CD8-positive, alpha-beta memory T cell (primary cell): ENCODE results near the gene DUS2. TPM values are rescaled to one million over a fixed set of nuclear protein-coding genes. Genes with fewer than 3 reads are reported as not detected.

Source experiments
- CTCF ChIA-PET: fragments of 350-600 bp; sonication (Branson Sonifier 250); formaldehyde crosslinking; loops from one replicate; lab custom pipeline; 2021; ENCODE audit warnings: antibody characterized with exemption; lab: Charles Lee
- POLR2A ChIA-PET: fragments of 350-600 bp; sonication (Branson Sonifier 250); formaldehyde crosslinking; loops from one replicate; lab custom pipeline; 2021; ENCODE audit warnings: antibody characterized with exemption; lab: Charles Lee
- DNase-seq, 5 donors: peaks; one replicate each; pipeline versions ENCODE4 v3.0.0 to v3.0.0-alpha.2; 2020 to 2022; ENCODE audit warnings: mixed read lengths in 1 of 5
- H3K27ac ChIP-seq: one replicate; pipeline ENCODE4 v1.7.0; 2013; ENCODE audit warnings: low read depth, mild to moderate bottlenecking, low read length, moderate library complexity
- H3K27me3 ChIP-seq: 2 replicates; pipeline ENCODE4 v1.7.0; 2013; ENCODE audit warnings: low read length, mild to moderate bottlenecking; ENCODE audit not compliant: insufficient read depth, poor library complexity, severe bottlenecking
- H3K36me3 ChIP-seq: 2 replicates; pipeline ENCODE4 v1.7.0; 2013; ENCODE audit warnings: mild to moderate bottlenecking, low read length, moderate library complexity; ENCODE audit not compliant: insufficient read depth
- H3K4me1 ChIP-seq: 2 replicates; pipeline ENCODE4 v1.7.0; 2013; ENCODE audit warnings: mild to moderate bottlenecking, low read length, moderate library complexity; ENCODE audit not compliant: insufficient read depth
- H3K4me3 ChIP-seq: 2 replicates; pipeline ENCODE4 v1.7.0; 2013; ENCODE audit warnings: mild to moderate bottlenecking, low read length
- H3K9me3 ChIP-seq: 2 replicates; pipeline ENCODE4 v1.7.0; 2013; ENCODE audit warnings: mild to moderate bottlenecking, low read length
- H3K27ac Mint-ChIP-seq, 8 donors: one replicate each; pipeline ENCODE4 v1.8.0; 2020 to 2021; ENCODE audit warnings: mixed read lengths in 8 of 8, mild to moderate bottlenecking in 6 of 8, inconsistent platforms in 3 of 8, moderate library complexity in 3 of 8
- H3K27me3 Mint-ChIP-seq, 2 donors: one replicate each; pipeline ENCODE4 v1.8.0; 2020 to 2021; ENCODE audit warnings: mixed read lengths in 2 of 2, mild to moderate bottlenecking in 1 of 2, moderate library complexity in 1 of 2
- H3K36me3 Mint-ChIP-seq, 3 donors: one replicate each; pipeline ENCODE4 v1.8.0; 2020 to 2021; ENCODE audit warnings: mixed read lengths in 3 of 3, inconsistent platforms in 1 of 3, mild to moderate bottlenecking in 1 of 3
- H3K4me1 Mint-ChIP-seq, 3 donors: one replicate each; pipeline ENCODE4 v1.8.0; 2020 to 2021; ENCODE audit warnings: mixed read lengths in 3 of 3, inconsistent platforms in 1 of 3, mild to moderate bottlenecking in 1 of 3
- H3K4me3 Mint-ChIP-seq, 7 donors: one replicate each; pipeline ENCODE4 v1.8.0; 2020 to 2021; ENCODE audit warnings: mixed read lengths in 7 of 7, mild to moderate bottlenecking in 6 of 7, moderate library complexity in 4 of 7, inconsistent platforms in 2 of 7
- H3K9me3 Mint-ChIP-seq, 5 donors: one replicate each; pipeline ENCODE4 v1.8.0; 2020 to 2022; ENCODE audit warnings: mixed read lengths in 5 of 5, mild to moderate bottlenecking in 3 of 5, moderate library complexity in 2 of 5, inconsistent platforms in 1 of 5
- polyA plus RNA-seq: library from polyadenylated mRNA; unstranded; fragments of 300-500 nt; fragmentation: Illumina TruSeq; gene quantifications from one replicate; pipeline ENCODE4 v1.2.3, GENCODE V29; 2021
- total RNA-seq, 2 experiments: library from RNA; stranded (reverse); gene quantifications; one replicate each; pipeline ENCODE4 v1.2.3, GENCODE V29; 2021

DUS2 gene
- total and polyA plus RNA-seq, 3 experiments from 2014 or later: 15.3 to 32.2 (median 31.3) TPM

GRCh38 chr16:68078701-68079375 is 55.8 kb downstream of the DUS2 start:
- POLR2A ChIA-PET: interaction anchor here (0.5 to 3.1 kb wide), 2 partner anchors 8 to 474 kb away, joined by 5 to 18 read pairs; no protein-coding TSS in a partner anchor
- Histone ChIP-seq H3K4me3 (peak overlapping the region; percentile 63), H3K27me3 (no peaks in the 10 kb centered on the region), H3K36me3 (no peaks in the 10 kb centered on the region), H3K4me1 (peaks cover 90% of the 10 kb centered on the region), H3K27ac (peak overlapping the region; percentile 77), H3K9me3 (no peaks in the 10 kb centered on the region)
- CTCF ChIA-PET: interaction anchor here (1.0 to 8.5 kb wide), 5 partner anchors 13 to 195 kb away, joined by 4 to 91 read pairs (median 4); partner anchors contain the start of genes DDX28 and DUS2
- Mint-ChIP-seq H3K4me3 (peak overlapping the region; percentile 35 to 91 (median 79)), H3K4me1 (peaks cover 91 to 92% (median 92%) of the 10 kb centered on the region in 3 donors), H3K27me3 (no peaks in the 10 kb centered on the region), H3K27ac (peak overlapping the region; percentile 84 to 97 (median 91)), H3K9me3 (no peaks in the 10 kb centered on the region), H3K36me3 (peaks cover 4 to 23% (median 8%) of the 10 kb centered on the region in 3 donors)
- DNase-seq: no peak

DNA sequence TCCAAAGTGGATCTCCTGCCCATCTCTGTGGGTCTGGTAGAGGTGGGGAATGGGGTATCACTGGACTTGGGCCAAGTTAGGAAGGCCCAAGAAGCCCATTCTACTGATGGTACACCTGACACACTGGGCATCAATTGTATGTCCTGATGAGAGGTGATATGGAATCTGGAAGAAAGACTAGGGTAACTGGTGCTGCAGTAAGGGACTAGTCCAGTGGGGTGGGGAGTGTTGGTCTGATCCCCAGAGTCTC is 56.2 kb downstream of the DUS2 start:
- POLR2A ChIA-PET: interaction anchor here (0.5 to 3.1 kb wide), 2 partner anchors 9 to 474 kb away, joined by 5 to 18 read pairs; no protein-coding TSS in a partner anchor
- H3K4me3 ChIP-seq: peak overlapping the region; percentile 63
- H3K27ac Mint-ChIP-seq: peak overlapping the region; percentile 84 to 97 (median 91)

DNA sequence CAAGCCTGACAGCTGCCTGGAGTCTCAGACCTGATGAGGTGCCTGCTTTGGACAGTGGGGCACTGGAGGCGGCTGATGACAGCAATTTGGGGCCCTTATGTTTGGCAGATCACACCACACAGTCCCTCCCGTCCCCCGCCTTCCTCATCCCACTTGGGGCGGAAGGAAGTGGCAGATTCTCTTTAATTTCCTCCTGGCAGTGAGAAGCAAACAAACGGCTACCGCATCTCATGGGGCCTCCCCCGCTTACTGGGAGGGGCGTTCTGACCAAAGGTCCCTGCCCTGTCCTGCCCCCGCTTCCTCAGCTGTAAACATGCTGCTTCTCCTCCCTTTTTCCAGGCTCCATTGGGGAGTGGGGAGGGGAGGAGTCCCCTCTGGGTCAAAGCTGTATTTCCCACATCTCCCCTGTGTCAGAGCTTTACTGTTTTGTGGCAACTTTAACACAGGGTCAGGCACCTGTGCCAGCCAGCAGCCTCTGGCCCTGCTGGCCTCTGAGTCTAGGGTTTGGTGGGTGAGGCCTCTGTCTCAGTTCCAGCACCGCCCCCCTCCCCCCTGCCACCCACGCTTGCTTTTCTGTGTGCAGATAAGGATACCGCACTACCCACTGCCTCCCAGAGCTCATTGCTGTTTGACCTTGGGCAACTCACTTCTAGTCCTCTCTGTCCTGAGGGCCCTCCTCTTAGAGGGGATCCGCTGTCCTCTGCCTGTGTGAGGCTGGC is 56.7 kb downstream of the DUS2 start:
- Mint-ChIP-seq H3K27me3 (no peaks in the 10 kb centered on the region), H3K36me3 (peaks cover 0 to 16% (median 5%) of the 10 kb centered on the region in 3 donors), H3K4me3 (peak overlapping the region; percentile 15 to 91 (median 79)), H3K27ac (peak overlapping the region; percentile 84 to 97 (median 91)), H3K9me3 (no peaks in the 10 kb centered on the region), H3K4me1 (peaks cover 88 to 90% (median 88%) of the 10 kb centered on the region in 3 donors)
- peak; percentile 55 to 78 (median 72) for DNase-seq
- Histone ChIP-seq H3K36me3 (no peaks in the 10 kb centered on the region), H3K27me3 (no peaks in the 10 kb centered on the region), H3K27ac (peak overlapping the region; percentile 77), H3K4me1 (peaks cover 89% of the 10 kb centered on the region), H3K4me3 (peak overlapping the region; percentile 63), H3K9me3 (no peaks in the 10 kb centered on the region)
- CTCF ChIA-PET: interaction anchor here (0.9 to 8.5 kb wide), 6 partner anchors 14 to 196 kb away, joined by 3 to 91 read pairs (median 4); partner anchors contain the start of genes DDX28 and DUS2
- POLR2A ChIA-PET: interaction anchor here (0.6 to 3.1 kb wide), 2 partner anchors 9 to 232 kb away, joined by 3 to 18 read pairs; no protein-coding TSS in a partner anchor

More for the DNA sequence above, 56.2 kb downstream of the DUS2 start:
- no peaks in the 10 kb centered on the region for H3K9me3 Mint-ChIP-seq
- H3K27me3 ChIP-seq: no peaks in the 10 kb centered on the region
- peaks cover 91 to 92% (median 92%) of the 10 kb centered on the region in 3 donors for H3K4me1 Mint-ChIP-seq
- peak overlapping the region; percentile 15 to 91 (median 79) for H3K4me3 Mint-ChIP-seq
- DNase-seq: no peak
- H3K27ac ChIP-seq: peak overlapping the region; percentile 77
- peaks cover 90% of the 10 kb centered on the region for H3K4me1 ChIP-seq
- CTCF ChIA-PET: interaction anchor here (0.9 to 8.5 kb wide), 6 partner anchors 13 to 196 kb away, joined by 3 to 91 read pairs (median 4); partner anchors contain the start of genes DDX28 and DUS2
- H3K9me3 ChIP-seq: no peaks in the 10 kb centered on the region
- H3K27me3 Mint-ChIP-seq: no peaks in the 10 kb centered on the region
- peaks cover 4 to 20% (median 8%) of the 10 kb centered on the region in 3 donors for H3K36me3 Mint-ChIP-seq
- H3K36me3 ChIP-seq: no peaks in the 10 kb centered on the region

DNA sequence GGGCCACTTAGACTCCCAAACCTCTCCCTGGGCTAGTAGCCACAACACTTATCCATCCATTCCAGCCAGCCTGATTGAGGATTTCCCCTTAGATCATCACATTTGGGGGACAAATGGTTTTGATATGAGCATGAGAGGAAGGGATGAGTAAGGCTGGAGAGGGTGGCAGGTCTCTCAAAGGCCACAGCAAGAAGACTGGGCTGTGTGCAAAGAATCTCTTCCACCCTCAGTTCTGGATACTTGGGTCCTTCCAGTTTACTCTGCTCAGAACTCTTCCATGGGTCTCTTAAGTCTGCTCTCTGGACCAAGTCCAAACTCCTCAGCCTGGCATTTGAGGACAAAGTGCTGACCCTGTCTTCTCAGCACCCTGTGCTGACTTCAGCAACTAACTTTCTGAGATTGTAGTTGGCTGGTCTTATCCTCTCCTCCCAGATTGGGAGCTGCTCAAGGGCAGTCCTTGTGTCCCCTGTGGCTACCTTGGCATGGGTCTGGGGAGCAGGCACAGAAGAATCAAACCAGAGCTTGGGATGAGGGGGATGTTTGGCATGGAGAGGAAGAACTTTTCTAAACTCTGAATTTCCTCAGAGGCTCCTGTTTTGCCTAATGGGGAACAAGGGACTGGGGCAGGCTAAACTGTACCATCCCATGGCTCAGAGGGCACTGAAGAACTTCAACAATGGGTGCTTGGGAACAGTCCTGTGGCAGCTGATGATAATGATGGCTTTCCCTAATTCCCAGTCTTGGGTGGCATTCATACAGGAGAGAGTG is 59.0 kb downstream of the DUS2 start:
- peaks cover 74 to 77% (median 74%) of the 10 kb centered on the region in 3 donors for H3K4me1 Mint-ChIP-seq
- no peaks in the 10 kb centered on the region for H3K9me3 ChIP-seq
- no peaks in the 10 kb centered on the region for H3K27me3 Mint-ChIP-seq
- no peak for DNase-seq
- ChIA-PET CTCF (interaction anchor here (1.0 to 6.3 kb wide), 3 partner anchors 10 to 247 kb away, joined by 3 to 111 read pairs (median 66); no protein-coding TSS in a partner anchor), POLR2A (interaction anchor here (0.6 kb wide), 1 partner anchor 83 kb away, joined by 3 read pairs; the partner anchor contains the start of gene DPEP2)
- no peaks in the 10 kb centered on the region for H3K36me3 ChIP-seq
- H3K27ac ChIP-seq: no peak overlapping the region
- peak overlapping the region in 6 of 7 donors; percentile 43 to 78 (median 57) for H3K4me3 Mint-ChIP-seq
- H3K36me3 Mint-ChIP-seq: peaks cover 0 to 20% (median 5%) of the 10 kb centered on the region in 3 donors
- H3K4me1 ChIP-seq: peaks cover 75% of the 10 kb centered on the region
- H3K27me3 ChIP-seq: no peaks in the 10 kb centered on the region
- H3K4me3 ChIP-seq: peak overlapping the region; percentile 17
- H3K9me3 Mint-ChIP-seq: no peaks in the 10 kb centered on the region
- H3K27ac Mint-ChIP-seq: peak overlapping the region; percentile 78 to 97 (median 88)

DNA sequence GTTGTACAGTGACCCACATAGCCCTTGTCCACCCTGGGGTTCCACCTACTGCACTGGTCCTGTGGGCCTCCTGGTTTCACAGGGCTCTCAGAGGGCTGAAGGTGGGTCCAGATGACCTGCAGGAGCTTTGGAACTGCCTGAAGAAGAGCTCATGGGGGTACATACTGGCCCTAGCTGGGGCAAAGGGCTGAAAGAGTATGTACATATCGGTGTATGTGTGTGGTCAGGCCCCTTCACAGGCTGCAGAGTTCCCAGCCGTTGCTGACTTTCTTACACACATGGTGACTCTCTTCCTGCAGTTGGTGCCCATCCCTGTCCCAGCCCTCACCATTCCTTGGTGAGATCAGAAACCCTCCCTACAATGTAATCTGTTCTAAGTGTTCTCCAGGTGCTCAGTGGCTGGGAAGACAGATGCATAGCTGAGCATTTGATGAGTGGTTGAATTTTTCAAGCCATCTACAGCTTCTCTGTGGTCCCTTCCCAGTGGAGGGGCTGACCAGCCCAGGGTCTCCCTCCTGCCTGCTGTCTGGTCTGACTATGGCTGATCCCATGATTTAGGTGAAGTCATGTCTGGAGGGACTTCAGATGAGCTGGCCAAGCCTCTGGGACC is 59.6 kb downstream of the DUS2 start:
- Mint-ChIP-seq H3K36me3 (peaks cover 0 to 18% (median 5%) of the 10 kb centered on the region in 3 donors), H3K27ac (peak overlapping the region; percentile 78 to 97 (median 88)), H3K27me3 (no peaks in the 10 kb centered on the region), H3K4me1 (peaks cover 74 to 79% (median 76%) of the 10 kb centered on the region in 3 donors), H3K9me3 (no peaks in the 10 kb centered on the region), H3K4me3 (peak overlapping the region in 5 of 7 donors; percentile 61 to 93 (median 89))
- peak overlapping the region; percentile 96 for H3K4me3 ChIP-seq
- no peaks in the 10 kb centered on the region for H3K27me3 ChIP-seq
- H3K36me3 ChIP-seq: no peaks in the 10 kb centered on the region
- POLR2A ChIA-PET: interaction anchor here (0.6 kb wide), 2 partner anchors 84 to 144 kb away, joined by 3 to 4 read pairs; partner anchors contain the start of gene DPEP2
- no peak overlapping the region for H3K27ac ChIP-seq
- CTCF ChIA-PET: interaction anchor here (1.0 to 6.3 kb wide), 3 partner anchors 11 to 246 kb away, joined by 3 to 111 read pairs (median 66); no protein-coding TSS in a partner anchor
- H3K9me3 ChIP-seq: no peaks in the 10 kb centered on the region
- no peak for DNase-seq
- H3K4me1 ChIP-seq: peaks cover 78% of the 10 kb centered on the region

DNA sequence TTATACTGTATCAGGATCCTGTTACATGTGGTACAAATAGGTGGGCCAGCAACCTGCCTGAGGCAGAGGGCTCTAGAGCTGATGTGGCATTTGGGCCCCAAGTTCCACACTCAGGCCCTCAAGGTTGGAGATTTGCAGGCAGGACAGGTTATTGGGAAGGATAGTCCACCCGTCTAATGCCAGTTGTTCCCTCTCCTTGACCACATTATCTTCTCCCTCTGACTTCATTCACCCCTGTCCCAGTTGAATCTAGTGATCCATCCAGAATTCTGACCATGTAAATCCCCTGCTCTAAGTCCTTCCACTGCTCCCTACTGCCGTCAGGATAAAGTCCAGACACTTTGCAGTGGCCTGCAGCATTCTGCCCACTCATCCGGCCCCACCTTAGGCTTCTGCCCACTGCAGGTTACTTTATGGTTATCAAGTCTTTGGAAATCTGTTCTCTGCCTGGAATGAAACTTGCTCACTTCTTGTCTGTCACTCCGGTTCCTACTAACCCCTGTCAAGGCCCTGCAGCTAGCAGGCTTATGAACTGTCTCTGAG is 60.2 kb downstream of the DUS2 start:
- no peaks in the 10 kb centered on the region for H3K9me3 ChIP-seq
- no peak overlapping the region for H3K27ac ChIP-seq
- H3K9me3 Mint-ChIP-seq: no peaks in the 10 kb centered on the region
- ChIA-PET POLR2A (interaction anchor here (0.6 kb wide), 1 partner anchor 145 kb away, joined by 4 read pairs; no protein-coding TSS in a partner anchor), CTCF (interaction anchor here (2.6 to 6.3 kb wide), 3 partner anchors 11 to 19 kb away, joined by 14 to 111 read pairs (median 66); no protein-coding TSS in a partner anchor)
- H3K4me3 Mint-ChIP-seq: peak overlapping the region; percentile 85 to 93 (median 89)
- DNase-seq: no peak
- H3K27ac Mint-ChIP-seq: peak overlapping the region in 7 of 8 donors; percentile 86 to 95 (median 90)
- peaks cover 0 to 13% (median 0%) of the 10 kb centered on the region in 3 donors for H3K36me3 Mint-ChIP-seq
- H3K27me3 ChIP-seq: no peaks in the 10 kb centered on the region
- peaks cover 72 to 78% (median 75%) of the 10 kb centered on the region in 3 donors for H3K4me1 Mint-ChIP-seq
- no peaks in the 10 kb centered on the region for H3K27me3 Mint-ChIP-seq
- H3K36me3 ChIP-seq: no peaks in the 10 kb centered on the region
- peaks cover 76% of the 10 kb centered on the region for H3K4me1 ChIP-seq
- H3K4me3 ChIP-seq: peak overlapping the region; percentile 96
